Right lobe of liver (tissue), 6 donors: Measurements from ENCODE around the gene CBX7. TPM values are rescaled to one million over a fixed set of nuclear protein-coding genes. Genes with fewer than 3 reads are reported as not detected.
"Not testable (repeated sequence)": the region's sequence is repeated elsewhere in the genome, so short reads cannot be mapped to it uniquely, and the experiment has no call there.

Source experiments
- ATAC-seq, 4 donors: fragments of 200-7000 bp; cut with Tn5 transposase; one replicate each; pipeline ENCODE4 v1.9.1; 2020; ENCODE audit warnings: mild to moderate bottlenecking in 4 of 4, moderate library complexity in 4 of 4
- DNase-seq, 3 donors: peaks; one replicate each; pipeline ENCODE4 v3.0.0-alpha.2; 2020
- H3K27ac ChIP-seq, 3 donors: fragments of 200-600 bp; one replicate each; pipeline ENCODE4 v1.8.0; 2022
- H3K27me3 ChIP-seq, 2 donors: fragments of 200-600 bp; one replicate each; pipeline ENCODE4 v1.8.0; 2022
- H3K36me3 ChIP-seq, 4 donors: fragments of 200-600 bp; sonication (generic) in 1 of 4; one replicate each; pipeline versions ENCODE4 v1.5.1 to v1.8.0; 2017 to 2022; ENCODE audit warnings: control low read depth in 1 of 4
- H3K4me1 ChIP-seq, 4 donors: fragments of 200-600 bp; sonication (generic) in 1 of 4; one replicate each; pipeline versions ENCODE4 v1.5.1 to v1.8.0; 2017 to 2022; ENCODE audit warnings: control low read depth in 1 of 4
- H3K4me3 ChIP-seq, 3 donors: fragments of 200-600 bp; one replicate each; pipeline ENCODE4 v1.8.0; 2022
- H3K9me3 ChIP-seq, 4 donors: fragments of 200-600 bp; sonication (generic) in 1 of 4; one replicate each; pipeline versions ENCODE4 v1.5.1 to v1.8.0; 2017 to 2022; ENCODE audit warnings: control low read depth in 1 of 4
- POLR2A ChIP-seq: fragments of 450-650 bp; IDR thresholded peaks from one replicate; pipeline ENCODE4 v1.6.1; 2017; ENCODE audit warnings: antibody characterized with exemption, mild to moderate bottlenecking
- WGBS: methylation state at CpG from one replicate; pipeline ENCODE4 v1.1.6; 2018; ENCODE audit warnings: low coverage, low lambda C conversion rate; ENCODE audit not compliant: insufficient coverage; ENCODE audit errors: missing lambda C conversion rate; 5-methylcytosine and 5-hydroxymethylcytosine counted together
- intact Hi-C, 2 donors: fragments of 100-400 bp; cut with DNase I; formaldehyde crosslinking; loops; one replicate each; pipeline versions ENCODE4 v1.11.2 to v1.14.1; 2022
- total RNA-seq, 6 experiments: library from RNA; depleted of rRNA in 2 of 6; stranded (reverse); fragments of >200 nt in 2 of 6; fragmentation: NEBNext Ultra II Directional in 3 of 6; extraction: Animal tissue kit (Norgen Biotek cat#: 25700) in 3 of 6; gene quantifications; one replicate each; pipeline versions ENCODE4 v1.1.0 to v1.2.4, GENCODE V29; 2016 to 2023
- TF ChIP-seq, protein P1 (sequence below), 4 donors: fragments of 200-600 bp in 3 of 4; fragments of 450-650 bp in 1 of 4; IDR thresholded peaks; one replicate each; pipeline versions ENCODE4 v1.5.1 to v1.8.0; 2016 to 2022; ENCODE audit warnings: antibody characterized with exemption in 4 of 4, mild to moderate bottlenecking in 2 of 4
- donor health status: DM: no; HTN: yes; CAD: no.
- donor health status: DM: no; HTN: no; CAD: no.
- donor health status: DM: no; HTN: no; CAD: no.
- donor health status: DM: no; HTN: yes; CAD: no.
- donor health status: DM: no; HTN: yes; CAD: no.

CBX7 gene
- total RNA-seq, 6 experiments from 2014 or later: 8.0 to 14.5 (median 12.9) TPM

DNA sequence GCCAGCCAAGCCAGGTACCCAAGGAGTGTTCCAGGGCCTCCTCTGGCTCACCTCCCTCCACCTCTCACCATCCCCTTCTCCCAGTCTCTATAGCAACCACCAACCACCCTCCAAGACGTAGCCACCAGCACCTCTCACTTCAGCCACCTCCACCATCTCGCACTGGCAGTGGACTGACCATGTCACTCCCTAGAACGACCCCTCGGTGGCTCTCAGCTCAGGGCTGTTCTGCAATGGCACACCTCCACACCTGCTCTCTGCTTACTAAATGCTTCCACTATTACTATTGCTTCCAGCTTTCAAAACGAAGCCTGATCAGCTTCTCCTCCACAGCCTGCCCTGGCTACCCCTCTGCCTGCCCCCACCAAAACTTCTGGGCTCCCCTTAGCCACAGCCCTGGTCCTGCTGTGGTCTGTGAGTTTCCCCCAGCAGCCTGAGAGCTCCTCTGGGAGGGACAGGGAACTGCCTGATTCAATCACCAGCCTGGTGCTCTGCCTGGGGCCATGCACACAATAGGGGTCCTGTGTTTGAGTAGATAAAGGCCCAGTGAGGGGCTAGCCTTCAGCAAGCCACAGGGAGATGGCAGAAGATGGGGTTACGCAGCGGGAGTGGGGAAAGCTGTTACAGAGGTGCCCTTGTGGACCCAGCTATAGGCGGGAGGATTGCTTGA, 17.5 kb upstream of the CBX7 start:
- Histone ChIP-seq H3K27ac (no peak overlapping the region), H3K9me3 (no peaks in the 10 kb centered on the region), H3K4me1 (peaks cover 0 to 18% (median 5%) of the 10 kb centered on the region in 4 donors), H3K36me3 (no peaks in the 10 kb centered on the region), H3K4me3 (no peak overlapping the region), H3K27me3 (no peaks in the 10 kb centered on the region)
- intact Hi-C loops: loop anchor here (5.0 kb wide), 1 partner anchor 142 kb away; no protein-coding TSS in a partner anchor
- TF ChIP-seq, protein P1, sequence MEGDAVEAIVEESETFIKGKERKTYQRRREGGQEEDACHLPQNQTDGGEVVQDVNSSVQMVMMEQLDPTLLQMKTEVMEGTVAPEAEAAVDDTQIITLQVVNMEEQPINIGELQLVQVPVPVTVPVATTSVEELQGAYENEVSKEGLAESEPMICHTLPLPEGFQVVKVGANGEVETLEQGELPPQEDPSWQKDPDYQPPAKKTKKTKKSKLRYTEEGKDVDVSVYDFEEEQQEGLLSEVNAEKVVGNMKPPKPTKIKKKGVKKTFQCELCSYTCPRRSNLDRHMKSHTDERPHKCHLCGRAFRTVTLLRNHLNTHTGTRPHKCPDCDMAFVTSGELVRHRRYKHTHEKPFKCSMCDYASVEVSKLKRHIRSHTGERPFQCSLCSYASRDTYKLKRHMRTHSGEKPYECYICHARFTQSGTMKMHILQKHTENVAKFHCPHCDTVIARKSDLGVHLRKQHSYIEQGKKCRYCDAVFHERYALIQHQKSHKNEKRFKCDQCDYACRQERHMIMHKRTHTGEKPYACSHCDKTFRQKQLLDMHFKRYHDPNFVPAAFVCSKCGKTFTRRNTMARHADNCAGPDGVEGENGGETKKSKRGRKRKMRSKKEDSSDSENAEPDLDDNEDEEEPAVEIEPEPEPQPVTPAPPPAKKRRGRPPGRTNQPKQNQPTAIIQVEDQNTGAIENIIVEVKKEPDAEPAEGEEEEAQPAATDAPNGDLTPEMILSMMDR (IDR thresholded peaks at IDR 0.05): no peak
- no peak for TF ChIP-seq POLR2A
- DNase-seq: peak in 1 of 3 donors; percentile 49
- no peak for ATAC-seq
- 39% methylated on average over 6 of the region's 8 CpGs for WGBS

DNA sequence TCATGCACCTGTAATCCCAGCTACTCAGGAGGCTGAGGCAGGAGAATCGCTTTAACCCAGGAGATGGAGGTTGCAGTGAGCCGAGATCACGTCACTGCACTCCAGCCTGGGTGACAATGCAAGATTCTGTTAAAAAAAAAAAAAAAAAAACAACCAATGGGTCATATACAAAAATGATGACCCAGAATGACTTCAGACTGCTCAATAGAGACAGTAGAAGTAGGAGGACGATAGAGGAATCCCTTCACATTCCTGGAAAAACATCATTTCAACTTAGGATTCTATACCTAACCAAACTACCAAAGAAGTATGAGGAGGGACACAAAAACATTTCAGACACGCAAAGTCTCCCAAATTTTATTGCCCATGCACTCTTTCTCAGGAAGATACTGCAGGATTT, 14.1 kb upstream of the CBX7 start:
- ATAC-seq (no peak), DNase-seq (no peak)
- 87% methylated on average over 4 of the region's 5 CpGs for WGBS
- Histone ChIP-seq H3K27ac (no peak overlapping the region), H3K4me3 (no peak overlapping the region), H3K27me3 (no peaks in the 10 kb centered on the region), H3K36me3 (no peaks in the 10 kb centered on the region), H3K4me1 (peaks cover 0 to 8% (median 2%) of the 10 kb centered on the region in 4 donors), H3K9me3 (no peaks in the 10 kb centered on the region)
- TF ChIP-seq, protein P1 (IDR thresholded peaks at IDR 0.05): no peak
- TF ChIP-seq POLR2A: no peak
- intact Hi-C loops: no loop called here

DNA sequence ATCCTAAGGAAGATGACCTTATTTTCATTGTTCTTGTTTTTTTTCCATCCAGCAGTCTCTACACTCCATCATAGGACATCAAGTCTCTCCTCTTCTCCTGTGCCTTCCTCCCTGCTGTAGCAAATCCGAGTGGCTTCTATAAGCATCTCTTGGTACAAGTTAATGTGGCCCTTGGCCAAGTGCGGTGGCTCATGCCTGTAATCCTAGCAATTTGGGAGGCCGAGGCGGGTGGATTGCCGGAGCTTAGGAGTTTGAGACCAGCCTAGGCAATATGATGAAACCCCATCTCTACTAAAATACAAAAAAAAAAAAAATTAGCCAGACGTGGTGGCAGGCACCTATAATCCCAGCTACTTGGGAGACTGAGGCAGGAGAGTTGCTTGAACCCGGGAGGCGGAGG, 3.6 kb upstream of the CBX7 start:
- H3K27ac ChIP-seq, ATAC-seq, H3K4me1 ChIP-seq, H3K36me3 ChIP-seq, H3K9me3 ChIP-seq, H3K27me3 ChIP-seq, H3K4me3 ChIP-seq, intact Hi-C loops: not testable (repeated sequence)
- peak in 1 of 3 donors; percentile 37 for DNase-seq
- WGBS: 93% methylated on average over 6 of the region's 8 CpGs

DNA sequence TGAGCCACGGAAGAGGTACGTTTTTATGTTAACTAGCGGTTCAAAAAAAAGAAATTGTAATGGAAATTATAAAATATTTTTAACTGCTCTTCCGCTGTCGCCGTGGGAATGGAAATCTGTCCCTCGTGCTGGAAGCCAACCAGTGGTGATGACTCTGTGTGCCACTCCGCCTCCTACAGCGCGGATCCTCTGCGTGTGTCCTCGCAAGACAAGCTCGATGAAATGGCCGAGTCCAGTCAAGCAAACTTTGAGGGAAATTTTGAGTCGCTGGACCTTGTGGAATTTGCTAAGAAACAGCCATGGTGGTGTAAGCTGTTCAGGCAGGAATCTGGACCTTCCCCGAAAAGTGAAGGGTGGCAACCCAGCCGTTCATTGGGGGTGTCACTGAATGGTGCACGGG, 2.9 kb upstream of the CBX7 start:
- intact Hi-C loops: no loop called here
- Histone ChIP-seq H3K27me3 (no peaks in the 10 kb centered on the region), H3K4me1 (peaks cover 0 to 9% (median 0%) of the 10 kb centered on the region in 4 donors), H3K27ac (no peak overlapping the region), H3K36me3 (no peaks in the 10 kb centered on the region), H3K9me3 (no peaks in the 10 kb centered on the region), H3K4me3 (no peak overlapping the region)
- TF ChIP-seq POLR2A: no peak
- TF ChIP-seq, protein P1 (IDR thresholded peaks at IDR 0.05): no peak
- DNase-seq (peak in 1 of 3 donors; percentile 23), ATAC-seq (no peak)
- 76% methylated on average over 17 of the region's 18 CpGs for WGBS

DNA sequence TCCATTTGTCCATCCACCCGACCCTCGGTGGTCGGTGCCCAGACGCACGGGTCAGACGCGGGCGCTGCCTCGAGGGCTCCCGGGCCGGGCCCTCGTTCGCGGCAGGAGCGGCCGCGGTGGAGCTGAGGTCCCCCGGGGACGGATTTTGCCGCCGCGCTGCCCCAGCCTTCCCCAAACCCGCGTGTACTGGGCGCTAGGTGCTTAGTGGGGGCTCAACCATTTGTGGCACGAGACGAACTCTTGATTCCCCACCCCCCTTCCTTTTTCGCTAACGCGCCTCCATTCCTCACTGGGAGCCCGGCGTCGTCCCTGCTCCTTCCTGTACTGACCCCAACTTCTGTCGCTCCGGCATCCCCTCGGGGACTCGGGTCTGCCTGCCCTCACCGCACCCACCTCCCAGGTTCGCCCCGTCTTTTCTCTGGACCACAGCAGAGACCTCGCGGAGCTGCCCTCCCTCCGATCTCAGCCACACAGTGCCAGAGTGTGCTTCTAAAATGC, 789 bp upstream of the CBX7 start:
- TF ChIP-seq POLR2A: no peak
- TF ChIP-seq, protein P1 (IDR thresholded peaks at IDR 0.05): no peak
- Histone ChIP-seq H3K27me3 (no peaks in the 10 kb centered on the region), H3K4me1 (peaks cover 0 to 22% (median 0%) of the 10 kb centered on the region in 4 donors), H3K36me3 (peaks cover 0 to 2% (median 0%) of the 10 kb centered on the region in 4 donors), H3K27ac (peak overlapping the region; percentile 69 to 81 (median 73)), H3K4me3 (peak overlapping the region; percentile 55 to 89 (median 67)), H3K9me3 (no peaks in the 10 kb centered on the region)
- DNase-seq: peak in 1 of 3 donors; percentile 56
- intact Hi-C loops: no loop called here
- ATAC-seq: peak in 2 of 4 donors; percentile 1
- 2% methylated on average over 22 of the region's 43 CpGs for WGBS
